NCI-H2029 treated with DMSO at 0.1 percent for 48 hours (cell line): ENCODE results near the gene HACD2.
"Not testable (repeated sequence)": the region's sequence is repeated elsewhere in the genome, so short reads cannot be mapped to it uniquely, and the experiment has no call there.

Experiments
- DNase-seq: peaks from one replicate; lab custom pipeline; 2025; lab: John Stamatoyannopoulos, UW

HACD2 gene

DNA sequence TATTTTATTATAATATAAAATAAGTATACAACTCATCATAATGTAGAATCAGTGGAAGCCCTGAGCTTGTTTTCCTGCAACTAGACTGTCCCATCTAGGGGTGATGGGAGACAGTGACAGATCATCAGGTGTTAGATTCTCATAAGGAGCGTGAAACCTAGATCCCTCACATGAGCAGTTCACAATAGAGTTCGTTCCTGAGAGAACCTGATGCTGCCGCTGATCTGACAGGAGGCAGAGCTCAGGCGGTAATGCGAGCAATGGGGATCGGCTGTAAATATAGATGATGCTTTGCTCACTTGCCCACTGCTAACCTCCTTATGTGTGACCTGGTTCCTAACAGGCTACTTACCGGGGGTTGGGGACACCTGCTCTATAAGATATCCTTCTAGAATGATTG is 26.8 kb upstream of the HACD2 start:
- not testable (repeated sequence) for DNase-seq

DNA sequence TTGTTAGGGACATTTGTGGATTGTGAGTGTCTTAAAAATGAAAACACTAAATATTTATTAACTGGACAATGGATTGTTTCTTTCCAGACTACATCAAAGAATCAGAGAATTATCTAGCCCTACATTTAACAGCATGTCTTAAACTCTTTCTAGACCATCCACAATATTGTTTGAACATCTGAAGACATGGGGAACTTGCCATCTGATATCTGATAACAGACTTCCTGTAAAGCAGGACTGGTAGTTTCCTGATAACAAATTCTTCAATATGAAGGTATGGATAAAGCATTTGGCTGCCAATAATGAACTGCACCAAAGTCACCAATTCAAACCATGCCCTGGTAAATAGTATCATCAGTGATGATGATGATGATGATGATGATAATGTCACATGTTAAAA is 26.2 kb upstream of the HACD2 start:
- DNase-seq, result no peak

DNA sequence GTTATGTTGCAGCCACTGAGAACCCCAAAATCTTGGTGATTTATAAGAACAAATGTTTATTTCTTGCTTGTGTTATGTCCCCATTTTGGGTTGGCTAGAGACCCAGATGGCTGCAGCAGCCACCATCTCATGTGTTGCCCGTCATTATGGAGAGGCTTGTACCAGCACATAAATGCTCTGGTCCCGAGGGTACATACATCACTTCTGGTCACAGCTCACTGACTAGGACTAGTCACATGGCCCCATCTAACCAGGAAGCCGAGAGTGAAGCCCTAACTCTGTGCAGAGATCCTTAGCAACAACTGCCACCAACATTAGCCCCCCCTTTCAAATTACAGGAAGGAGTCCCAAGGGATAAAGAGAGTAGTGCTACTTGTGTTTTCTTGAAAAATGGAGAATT is 25.5 kb upstream of the HACD2 start:
- no peak for DNase-seq

DNA sequence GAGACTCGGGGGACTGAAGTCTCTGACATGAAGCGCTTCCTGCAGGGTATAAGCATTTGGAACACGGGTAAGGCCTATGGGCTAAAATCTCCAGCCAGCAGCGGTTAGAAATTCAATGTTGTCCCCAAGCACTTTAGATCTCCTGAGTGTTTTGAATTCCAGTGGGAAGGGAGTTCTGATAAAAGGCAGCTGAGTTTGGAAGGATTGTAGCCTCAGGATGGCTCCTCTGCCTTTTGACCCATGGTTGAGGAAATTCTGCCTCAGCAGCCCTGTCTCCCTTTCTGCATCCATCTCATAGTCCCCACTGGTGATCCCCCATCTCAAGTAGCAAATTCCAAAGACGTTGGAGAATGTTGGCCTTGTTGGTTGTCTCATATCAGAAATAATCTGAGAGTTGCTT is 24.2 kb upstream of the HACD2 start:
- no peak for DNase-seq

DNA sequence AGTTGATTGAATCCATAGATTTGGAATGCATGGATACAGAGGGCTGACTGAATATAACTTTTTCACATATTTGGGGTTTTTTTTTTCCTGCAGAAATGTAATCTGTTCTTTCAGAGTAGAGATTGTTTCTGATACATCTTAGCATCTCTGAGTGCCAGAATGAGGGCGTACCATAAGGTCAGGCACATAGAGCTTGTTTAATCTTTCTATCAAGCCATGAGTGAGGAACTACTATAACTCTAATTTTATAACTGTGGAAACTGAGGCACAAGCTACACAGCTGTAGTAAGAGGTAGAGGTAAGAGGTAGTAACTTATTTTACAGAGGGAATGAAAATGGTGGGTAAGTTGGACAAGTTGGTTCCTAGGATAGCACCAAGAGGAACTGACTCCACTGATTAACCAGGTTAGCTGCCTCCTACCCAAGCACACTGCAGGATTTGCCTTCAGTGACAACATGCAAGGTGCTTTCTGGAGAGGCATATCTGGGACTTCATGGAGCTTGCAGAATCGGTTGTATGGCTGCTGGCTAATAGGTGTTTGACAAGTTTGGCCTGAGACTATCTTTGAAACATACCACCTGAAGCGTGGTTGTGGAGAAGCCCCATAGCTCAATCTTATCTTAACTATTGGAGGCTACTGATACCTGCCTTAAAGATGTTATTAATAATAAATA is 23.5 kb upstream of the HACD2 start:
- DNase-seq, result no peak

DNA sequence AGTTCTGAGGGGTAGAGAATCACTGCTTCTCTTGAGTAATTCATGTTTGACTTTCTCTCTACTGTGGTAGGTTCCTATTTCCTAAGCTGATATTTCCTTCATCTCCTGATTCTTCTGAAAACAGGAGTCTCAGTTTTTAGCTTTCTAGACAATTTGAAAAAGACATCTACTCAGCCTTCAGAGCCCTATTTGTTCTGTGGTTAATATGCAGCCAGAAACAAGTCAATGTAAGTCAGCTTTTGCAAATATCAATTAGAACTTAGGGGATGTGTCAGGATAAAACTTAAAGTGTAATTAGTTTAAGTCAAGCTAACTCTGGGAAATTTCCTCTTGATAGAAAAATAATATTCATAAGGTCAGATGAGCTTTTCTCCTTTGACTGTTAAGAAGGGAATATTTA is 21.7 kb upstream of the HACD2 start:
- DNase-seq, result no peak

DNA sequence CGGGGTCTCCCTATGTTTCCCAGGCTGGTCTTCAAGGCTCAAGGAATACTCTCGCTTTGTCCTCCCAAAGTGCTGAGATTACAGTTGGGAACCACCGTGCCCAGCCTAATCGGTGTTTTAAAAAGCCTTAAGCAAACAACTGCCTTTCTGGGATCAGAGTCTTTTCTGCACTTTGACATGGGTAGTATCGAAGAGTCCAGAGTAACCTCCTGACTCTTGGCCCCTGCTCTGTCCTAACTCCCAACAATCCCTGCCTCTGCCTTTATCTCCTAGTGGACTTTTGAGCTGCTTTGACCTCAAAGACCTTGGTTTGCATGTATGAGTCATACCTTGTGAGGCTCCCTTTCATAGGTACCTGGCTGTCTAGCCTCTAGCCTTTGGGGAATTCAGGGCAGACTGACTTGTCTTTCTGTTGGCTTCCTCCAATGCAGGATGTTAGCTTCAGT is 21.0 kb upstream of the HACD2 start:
- no peak for DNase-seq

DNA sequence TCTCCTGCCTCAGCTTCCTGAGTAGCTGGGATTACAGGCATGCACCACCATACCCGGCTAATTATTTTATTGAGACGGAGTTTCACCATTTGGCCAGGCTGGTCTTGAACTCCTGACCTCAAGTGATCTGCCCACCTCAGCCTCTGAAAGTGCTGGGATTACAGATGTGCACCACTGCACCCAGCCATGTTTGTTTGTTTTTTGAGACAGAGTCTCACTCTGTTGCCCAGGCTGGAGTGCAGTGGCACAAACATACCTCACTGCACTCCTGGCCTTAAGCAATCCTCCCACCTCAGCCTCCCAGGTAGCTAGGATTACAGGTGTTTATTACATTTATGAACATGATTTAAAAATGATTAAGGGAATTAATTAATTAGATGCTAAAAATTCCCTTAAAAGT is 18.3 kb upstream of the HACD2 start:
- DNase-seq, result not testable (repeated sequence)

DNA sequence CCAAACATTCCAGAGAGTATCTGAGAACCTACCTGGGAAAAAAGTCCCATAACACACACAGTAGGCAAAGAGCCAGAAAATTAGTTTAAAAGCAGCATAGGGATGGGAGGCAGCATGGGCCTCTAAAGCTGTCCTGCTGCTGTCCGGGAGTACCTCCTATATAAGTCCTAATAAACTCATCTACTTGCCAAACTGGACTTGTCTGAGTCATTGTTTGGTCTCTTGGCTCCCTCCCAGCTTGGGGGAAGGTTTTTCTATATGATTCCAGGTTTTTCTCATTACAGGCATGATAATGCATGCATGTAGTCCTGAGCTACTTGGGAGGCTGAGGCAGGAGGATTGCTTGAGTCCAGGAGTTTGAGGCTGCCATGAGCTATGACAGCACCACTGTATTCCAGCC is 17.5 kb upstream of the HACD2 start:
- no peak for DNase-seq

DNA sequence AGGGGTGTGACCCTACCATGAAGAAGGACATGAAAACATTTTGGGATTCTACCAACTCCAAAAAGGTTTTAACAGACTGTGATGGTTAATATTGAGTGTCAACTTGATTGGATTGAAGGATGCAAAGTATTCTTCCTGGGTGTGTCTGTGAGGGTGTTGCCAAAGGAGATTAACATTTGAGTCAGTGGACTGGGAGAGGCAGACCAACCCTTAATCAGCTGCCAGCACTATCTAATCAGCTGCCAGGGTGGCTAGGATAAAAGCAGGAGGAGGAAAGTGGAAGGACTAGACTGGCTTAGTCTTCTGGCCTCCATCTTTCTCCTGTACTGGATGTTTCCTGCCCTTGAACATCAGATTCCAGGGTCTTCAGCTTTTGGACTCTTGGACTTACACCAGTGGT is 16.0 kb upstream of the HACD2 start:
- not testable (repeated sequence) for DNase-seq

DNA sequence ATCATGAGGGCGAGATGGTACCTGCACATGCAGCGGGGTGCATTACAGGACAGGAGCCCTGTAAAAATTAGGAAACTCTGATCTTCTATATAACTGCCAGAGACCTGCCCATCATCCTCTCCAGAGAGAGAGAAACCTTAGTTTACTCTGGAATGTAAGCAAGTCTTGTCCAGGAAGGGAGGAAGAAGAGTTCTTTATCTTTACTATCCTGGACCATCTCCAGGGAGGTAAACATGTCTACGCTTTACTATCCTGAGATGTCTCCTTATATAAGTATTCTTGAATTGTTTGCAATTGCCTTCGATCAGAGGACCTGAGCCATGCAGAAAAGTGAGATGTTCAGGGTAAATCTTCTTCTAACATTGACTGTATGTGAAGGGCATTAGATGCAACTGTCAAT is 12.7 kb upstream of the HACD2 start:
- no peak for DNase-seq

DNA sequence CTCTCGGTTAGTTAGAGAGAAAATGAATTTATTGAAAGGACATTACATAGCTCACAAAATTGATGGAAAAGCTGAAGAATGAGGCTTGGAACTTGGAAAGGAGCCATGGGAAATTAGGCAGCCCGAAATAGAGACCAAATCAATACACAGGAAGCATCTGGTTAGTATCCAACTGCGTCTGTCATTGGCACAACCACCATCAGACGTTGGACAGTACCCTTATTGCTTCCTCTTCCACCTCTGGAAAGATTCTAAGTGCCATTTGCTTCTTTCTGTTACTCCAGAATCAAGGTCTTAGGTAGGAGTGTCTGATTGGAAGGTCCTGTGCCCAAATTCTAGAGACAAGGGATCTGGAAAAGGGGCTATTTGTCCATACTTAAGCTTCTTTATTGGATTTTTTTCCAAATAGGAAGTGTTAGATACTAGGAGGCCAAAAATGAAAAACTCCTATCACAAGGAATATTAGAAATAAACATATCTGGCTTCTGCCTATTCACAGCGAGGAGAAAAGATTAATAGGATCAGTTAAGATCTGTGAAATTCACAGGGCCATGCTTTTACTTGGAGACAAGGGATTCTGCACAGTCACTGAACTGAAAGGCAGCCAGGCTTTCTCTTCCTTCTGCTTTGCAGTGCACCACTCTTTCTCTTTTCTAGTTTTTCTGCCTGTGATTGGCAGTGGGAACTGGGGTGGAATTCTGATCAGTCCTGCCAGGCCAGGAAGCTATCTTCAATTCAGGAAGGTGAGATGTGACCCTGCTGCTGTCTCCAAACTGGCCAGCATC is 10.7 kb upstream of the HACD2 start:
- no peak for DNase-seq

DNA sequence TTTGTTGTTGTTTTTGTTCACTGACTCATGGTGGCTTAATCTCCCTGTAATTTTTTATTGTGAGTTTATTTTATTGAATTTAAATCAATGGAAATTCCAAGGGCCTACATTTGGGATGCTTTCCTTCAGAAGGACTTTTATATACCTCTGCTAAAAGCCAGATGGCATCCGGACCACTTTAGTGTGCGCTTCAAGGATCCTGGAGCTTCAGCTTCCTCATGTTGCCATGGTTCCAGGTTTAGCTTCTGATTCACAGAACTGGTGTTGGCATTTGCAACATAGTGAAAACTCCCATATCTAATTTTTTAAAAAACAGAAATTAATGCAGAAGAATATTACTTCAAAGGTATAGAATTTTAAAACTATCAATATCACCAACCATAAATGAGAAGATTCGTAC is 8.5 kb upstream of the HACD2 start:
- DNase-seq, result no peak

DNA sequence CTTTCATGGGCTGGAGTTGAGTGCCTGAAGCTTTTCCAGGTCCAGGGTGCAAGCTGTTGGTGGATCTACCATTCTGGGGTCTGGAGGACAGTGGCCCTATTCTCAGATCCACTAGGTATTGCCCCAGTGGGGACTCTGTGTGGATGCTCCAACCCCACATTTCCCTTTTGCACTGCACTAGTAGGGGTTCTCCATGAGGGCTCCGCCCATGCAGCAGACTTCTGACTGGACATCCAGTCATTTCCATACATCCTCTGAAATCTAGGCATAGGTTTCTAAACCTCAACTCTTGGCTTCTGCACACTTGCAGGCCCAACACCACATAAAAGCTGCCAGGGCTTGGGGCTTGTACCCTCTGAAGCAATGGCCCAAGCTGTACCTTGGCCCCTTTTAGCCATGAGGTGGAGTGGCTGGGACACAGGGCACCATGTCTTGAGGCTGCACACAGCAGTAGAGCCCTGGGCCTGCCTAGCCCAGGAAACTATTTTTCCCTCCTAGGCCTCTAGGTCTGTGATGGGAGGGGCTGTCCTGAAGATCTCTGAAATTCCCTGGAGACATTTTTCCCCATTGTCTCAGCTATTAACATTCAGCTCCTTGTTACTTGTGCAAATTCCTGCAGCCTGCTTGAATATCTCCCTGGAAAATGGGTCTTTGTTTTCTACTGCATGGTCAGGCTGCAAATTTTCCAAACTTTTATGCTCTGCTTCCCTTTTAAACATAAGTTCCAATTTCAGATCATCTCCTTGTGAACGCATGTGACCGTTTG is 6.0 kb upstream of the HACD2 start:
- DNase-seq, result no peak

DNA sequence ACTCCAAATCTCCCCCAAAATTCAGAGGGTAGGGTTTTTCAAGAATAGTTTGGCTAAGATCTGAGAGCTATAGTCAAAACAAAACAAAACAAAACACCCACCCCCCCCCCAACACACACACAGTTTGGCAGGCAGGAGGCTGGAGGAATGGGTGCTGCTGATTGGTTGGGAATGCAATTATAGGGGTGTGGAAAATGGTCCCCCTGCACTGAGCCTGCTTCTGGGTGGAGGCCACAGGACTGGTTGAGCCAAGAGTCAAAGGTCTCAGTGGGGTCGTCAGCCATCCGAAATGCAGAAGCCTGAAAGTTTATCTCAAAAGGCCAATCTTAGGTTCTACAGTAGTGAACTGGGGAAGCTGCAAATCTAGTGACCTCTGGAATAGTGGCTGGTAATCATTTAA is 2.5 kb upstream of the HACD2 start:
- no peak for DNase-seq

DNA sequence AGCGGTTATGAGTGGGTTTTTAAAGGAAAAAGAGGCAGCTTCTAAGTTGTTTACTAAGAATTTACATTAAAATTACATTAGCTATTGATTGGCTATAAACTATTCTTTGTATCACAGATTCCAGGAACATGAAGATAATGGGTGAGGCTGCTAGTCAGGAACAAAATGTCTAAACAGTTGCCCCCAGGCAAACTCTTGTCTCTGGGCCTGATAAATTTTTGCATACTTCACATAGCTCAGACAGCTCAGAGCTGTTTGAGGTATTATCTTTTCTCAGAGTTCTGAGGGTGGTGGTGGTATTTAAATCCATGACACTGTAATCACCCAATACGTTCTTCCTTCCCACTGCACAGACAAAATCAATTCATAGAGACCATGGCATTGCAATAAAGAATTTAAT is 2.1 kb upstream of the HACD2 start:
- no peak for DNase-seq

DNA sequence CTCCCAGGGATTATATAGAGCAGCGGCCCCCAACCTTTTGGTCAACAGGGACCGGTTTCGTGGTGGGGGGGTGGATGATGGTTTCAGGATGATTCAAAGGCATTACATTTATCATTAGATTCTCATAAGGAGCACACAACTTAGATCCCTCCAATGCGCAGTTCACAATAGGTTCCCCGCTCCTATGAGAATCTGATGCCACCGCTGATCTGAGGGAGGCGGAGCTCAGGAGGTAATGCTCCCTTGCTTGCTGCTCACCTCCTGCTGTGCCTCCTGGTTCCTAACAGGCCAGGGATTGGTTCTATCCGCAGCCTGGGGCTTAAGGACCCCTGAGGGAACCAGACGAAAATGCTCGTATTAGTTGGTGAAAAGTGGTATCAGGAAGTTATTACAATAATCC is 1.3 kb upstream of the HACD2 start:
- DNase-seq, result peak; percentile 49

DNA sequence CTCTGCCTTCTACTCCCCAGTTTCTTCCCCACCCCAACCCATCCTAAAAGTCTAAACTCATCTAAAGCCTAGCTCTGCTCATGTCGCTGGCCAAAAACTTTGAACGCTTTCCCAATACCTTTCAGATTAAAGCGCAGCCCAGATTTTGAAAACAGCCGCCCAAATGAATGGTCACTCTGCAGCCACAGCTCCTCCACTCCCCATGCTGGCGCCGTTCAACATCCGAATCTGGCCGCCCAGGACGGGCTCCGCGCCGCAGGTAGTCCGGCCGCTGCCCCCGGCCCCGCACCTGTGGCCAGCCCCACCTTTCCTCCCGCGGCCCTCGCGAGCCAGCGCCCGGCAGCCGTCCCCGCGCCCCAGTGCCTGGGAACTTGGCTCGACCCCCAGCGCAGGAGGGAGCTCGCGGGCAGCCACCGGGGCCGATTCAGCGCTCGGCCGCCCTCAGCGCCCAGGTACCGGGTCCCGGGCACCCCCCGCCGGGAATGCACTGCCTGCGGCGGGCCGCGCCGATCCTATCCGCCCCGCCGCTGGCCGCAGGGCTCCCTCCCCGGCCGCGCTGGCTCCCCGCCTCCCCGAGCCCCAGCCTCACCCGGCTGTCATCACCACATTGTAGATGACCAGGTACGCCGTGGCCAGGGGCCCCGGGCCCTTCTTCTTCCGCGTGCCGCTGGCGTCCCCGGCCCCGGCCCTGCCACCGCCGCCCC is 417 bp downstream of the HACD2 start:
- no peak for DNase-seq

DNA sequence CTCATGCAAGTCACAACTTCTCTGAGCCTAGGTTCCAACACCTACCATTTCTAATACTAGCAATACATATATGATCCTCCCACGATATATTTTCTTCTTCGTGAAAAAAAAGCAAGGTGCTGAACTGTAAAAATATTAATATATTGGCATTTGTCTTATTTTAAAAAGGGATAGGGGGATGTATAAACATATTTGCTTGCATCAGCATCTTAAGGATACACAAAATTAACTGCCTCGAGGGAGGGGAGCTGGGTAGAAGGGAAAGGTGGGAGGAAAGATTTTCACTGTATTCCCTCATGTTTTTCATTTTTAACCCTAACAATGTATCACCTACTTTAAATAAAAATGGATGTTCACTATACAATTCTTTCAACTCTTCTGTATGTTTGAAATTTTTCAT is 1.3 kb downstream of the HACD2 start:
- no peak for DNase-seq

DNA sequence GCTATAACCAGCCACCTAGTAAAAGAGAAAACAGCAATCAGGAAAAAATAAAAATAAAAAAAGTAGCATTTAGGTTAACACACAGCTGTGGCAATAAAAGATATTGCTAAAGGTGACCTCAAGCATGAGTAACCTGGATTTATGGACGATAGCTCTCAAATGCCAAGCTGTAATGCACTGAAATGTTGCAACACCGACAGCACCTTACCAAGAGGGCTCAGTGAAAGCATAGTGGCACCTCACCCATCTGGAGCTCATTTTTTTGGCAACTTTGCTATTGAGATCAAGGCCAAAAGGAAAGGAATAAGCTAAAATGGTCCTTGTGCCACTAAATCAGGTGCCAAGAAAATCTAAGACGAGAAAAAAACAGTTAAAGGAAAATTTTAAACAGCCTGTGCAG is 2.5 kb downstream of the HACD2 start:
- no peak for DNase-seq

DNA sequence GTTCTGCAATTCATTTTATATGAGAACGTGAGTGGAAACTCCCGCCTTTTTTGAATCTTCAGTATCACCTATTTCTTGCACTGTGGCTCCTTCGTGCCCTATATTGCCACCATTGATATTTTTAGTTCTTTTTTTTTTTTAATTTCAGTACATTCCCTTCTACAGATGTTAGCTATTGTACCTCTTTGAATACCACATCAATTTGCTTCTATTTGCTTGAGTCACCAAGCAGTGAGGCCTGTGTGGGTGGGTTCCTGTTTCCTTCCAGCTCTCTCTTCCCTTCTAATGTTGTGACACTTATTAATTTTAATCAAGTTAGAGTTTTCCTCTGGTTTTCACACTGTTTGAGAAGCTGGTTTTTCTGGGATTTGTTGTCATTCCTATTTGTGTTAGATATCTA is 8.7 kb downstream of the HACD2 start:
- DNase-seq, result no peak

DNA sequence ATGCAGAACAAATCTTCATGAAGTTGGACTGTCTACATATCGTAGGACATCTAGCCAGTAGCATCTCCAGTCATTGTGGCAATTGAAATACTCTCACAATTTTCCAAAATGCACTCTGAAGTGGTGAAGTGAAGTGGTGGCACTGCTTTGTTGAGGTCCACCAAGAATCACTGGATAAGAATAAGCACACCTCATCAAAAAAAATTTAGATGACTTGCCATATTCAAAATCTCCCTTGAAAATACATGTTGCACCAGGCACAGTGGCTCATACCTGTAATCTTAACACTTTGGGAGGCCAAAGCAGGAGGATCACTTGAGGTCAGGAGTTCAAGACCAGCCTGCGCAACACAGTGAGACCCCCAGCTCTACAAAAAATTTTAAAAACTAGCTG is 12.9 kb downstream of the HACD2 start:
- DNase-seq, result no peak
